Karpas-422 (cell line): ENCODE measurements around the gene MRPL51. TPM values are rescaled to one million over a fixed set of nuclear protein-coding genes. Genes with fewer than 3 reads are reported as not detected.

Experiments used
- DNase-seq: peaks from one replicate; pipeline ENCODE4 v3.0.0-alpha.2; 2015
- H2AFZ ChIP-seq: fragments of 200-600 bp; sonication (generic); 2 replicates; pipeline ENCODE4 v1.6.1; 2014; ENCODE audit warnings: antibody characterized with exemption, low read length, mixed read lengths
- H3K27ac ChIP-seq: fragments of 200-600 bp; sonication (generic); 2 replicates; pipeline ENCODE4 v1.5.1; 2014; ENCODE audit warnings: mild to moderate bottlenecking, low read length, moderate library complexity
- H3K27me3 ChIP-seq: fragments of 200-600 bp; sonication (generic); 2 replicates; pipeline ENCODE4 v1.6.1; 2014; ENCODE audit warnings: low read length, mixed read lengths
- H3K36me3 ChIP-seq: fragments of 200-600 bp; sonication (generic); 2 replicates; pipeline ENCODE4 v1.6.1; 2014; ENCODE audit warnings: low read length, mixed read lengths; ENCODE audit not compliant: insufficient read depth
- H3K4me1 ChIP-seq: fragments of 200-600 bp; sonication (generic); 2 replicates; pipeline ENCODE4 v1.6.1; 2014; ENCODE audit warnings: mild to moderate bottlenecking, low read length, mixed read lengths
- H3K4me2 ChIP-seq: fragments of 200-600 bp; sonication (generic); 2 replicates; pipeline ENCODE4 v1.6.1; 2014; ENCODE audit warnings: low read length, low read depth, mild to moderate bottlenecking; ENCODE audit not compliant: poor library complexity, severe bottlenecking
- H3K4me3 ChIP-seq: fragments of 200-600 bp; sonication (generic); 2 replicates; pipeline ENCODE4 v1.5.1; 2014; ENCODE audit warnings: mild to moderate bottlenecking, antibody characterized with exemption, low read length, mixed read lengths
- H3K79me2 ChIP-seq: fragments of 200-600 bp; sonication (generic); 2 replicates; pipeline ENCODE4 v1.6.1; 2014; ENCODE audit warnings: mild to moderate bottlenecking, low read length, mixed read lengths
- H3K9ac ChIP-seq: fragments of 200-600 bp; sonication (generic); 2 replicates; pipeline ENCODE4 v1.6.0; 2014; ENCODE audit warnings: low read length
- H3K9me2 ChIP-seq: fragments of 200-600 bp; sonication (generic), shearing (Covaris generic); replicated peaks from 2 replicates; pipeline ENCODE4 v1.6.0; 2014; ENCODE audit warnings: mild to moderate bottlenecking, low read length, moderate library complexity; ENCODE audit not compliant: insufficient read depth
- H3K9me3 ChIP-seq: fragments of 300-700, 200-600 bp; sonication (generic); 2 replicates; pipeline ENCODE4 v1.6.1; 2014; ENCODE audit warnings: low read length, mixed read lengths
- H4K20me1 ChIP-seq: fragments of 200-600 bp; sonication (generic); 2 replicates; pipeline ENCODE4 v1.6.1; 2014; ENCODE audit warnings: mild to moderate bottlenecking, antibody characterized with exemption, low read length, low read depth; ENCODE audit not compliant: insufficient read depth
- total RNA-seq: library from RNA; depleted of rRNA; stranded (reverse); fragments of >200 nt; shearing (Covaris generic); gene quantifications from 2 replicates; pipeline ENCODE4 v1.2.3, GENCODE V29; 2014; ENCODE audit warnings: low replicate concordance

MRPL51 gene
- total RNA-seq, 1 experiment from 2014 or later: 171 TPM

DNA sequence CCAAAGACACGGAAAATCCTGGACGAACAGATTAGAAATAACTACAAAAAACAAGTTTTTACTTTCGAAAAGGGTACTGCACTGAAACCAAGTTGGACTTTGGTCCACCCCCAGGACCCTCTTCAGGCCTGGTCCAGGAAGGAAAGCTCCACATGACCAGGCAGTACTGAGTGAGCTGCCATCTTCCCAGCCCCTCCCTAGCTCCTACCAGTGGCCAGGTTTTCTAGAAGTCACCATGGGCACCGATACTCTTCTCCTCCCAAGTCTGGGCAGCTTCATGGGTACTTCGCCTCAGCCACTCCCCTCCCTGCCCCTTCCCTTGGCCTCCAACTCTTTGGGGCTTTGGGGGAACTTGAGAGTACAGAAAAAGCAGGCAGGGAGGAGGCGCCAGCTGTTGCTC lies 29.2 kb downstream of the MRPL51 start:
- Histone ChIP-seq H3K27me3 (no peaks in the 10 kb centered on the region), H3K4me3 (no peak overlapping the region), H3K79me2 (peaks cover 33% of the 10 kb centered on the region), H3K27ac (peak overlapping the region; percentile 95), H2AFZ (no peak overlapping the region), H3K4me1 (peaks cover 95% of the 10 kb centered on the region), H3K4me2 (peak overlapping the region; percentile 37), H3K9me3 (no peaks in the 10 kb centered on the region), H3K9me2 (no peaks in the 10 kb centered on the region), H3K36me3 (peaks cover 80% of the 10 kb centered on the region), H4K20me1 (peaks cover 17% of the 10 kb centered on the region), H3K9ac (peak overlapping the region; percentile 63)
- DNase-seq: peak; percentile 45

DNA sequence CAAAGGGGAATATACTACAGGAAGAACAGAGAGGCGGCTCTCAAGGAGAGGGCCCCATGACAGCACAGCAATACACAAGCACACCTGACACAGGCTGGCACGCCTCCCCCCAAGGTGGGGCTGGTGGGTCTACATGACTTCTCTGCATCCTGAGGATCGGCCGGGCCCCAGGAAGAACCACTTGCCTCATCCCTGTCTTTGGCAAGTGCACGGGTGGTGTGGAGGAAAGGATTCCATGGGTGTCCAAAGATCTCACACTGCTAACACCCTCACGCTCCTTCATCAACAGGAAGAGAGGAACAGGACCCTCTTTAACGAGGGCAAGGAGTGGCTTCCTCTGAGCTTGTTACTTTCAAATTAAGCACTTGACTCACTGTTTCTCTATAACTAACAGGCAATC lies 29.8 kb downstream of the MRPL51 start:
- Histone ChIP-seq H2AFZ (no peak overlapping the region), H3K9ac (peak overlapping the region; percentile 63), H3K9me2 (no peaks in the 10 kb centered on the region), H3K4me2 (peak overlapping the region; percentile 37), H3K27ac (peak overlapping the region; percentile 95), H3K27me3 (no peaks in the 10 kb centered on the region), H3K9me3 (no peaks in the 10 kb centered on the region), H3K79me2 (peaks cover 27% of the 10 kb centered on the region), H3K4me1 (peaks cover 89% of the 10 kb centered on the region), H3K4me3 (no peak overlapping the region), H3K36me3 (peaks cover 75% of the 10 kb centered on the region), H4K20me1 (peaks cover 10% of the 10 kb centered on the region; the same call in 1 of the 2 replicates)
- DNase-seq: peak; percentile 53

DNA sequence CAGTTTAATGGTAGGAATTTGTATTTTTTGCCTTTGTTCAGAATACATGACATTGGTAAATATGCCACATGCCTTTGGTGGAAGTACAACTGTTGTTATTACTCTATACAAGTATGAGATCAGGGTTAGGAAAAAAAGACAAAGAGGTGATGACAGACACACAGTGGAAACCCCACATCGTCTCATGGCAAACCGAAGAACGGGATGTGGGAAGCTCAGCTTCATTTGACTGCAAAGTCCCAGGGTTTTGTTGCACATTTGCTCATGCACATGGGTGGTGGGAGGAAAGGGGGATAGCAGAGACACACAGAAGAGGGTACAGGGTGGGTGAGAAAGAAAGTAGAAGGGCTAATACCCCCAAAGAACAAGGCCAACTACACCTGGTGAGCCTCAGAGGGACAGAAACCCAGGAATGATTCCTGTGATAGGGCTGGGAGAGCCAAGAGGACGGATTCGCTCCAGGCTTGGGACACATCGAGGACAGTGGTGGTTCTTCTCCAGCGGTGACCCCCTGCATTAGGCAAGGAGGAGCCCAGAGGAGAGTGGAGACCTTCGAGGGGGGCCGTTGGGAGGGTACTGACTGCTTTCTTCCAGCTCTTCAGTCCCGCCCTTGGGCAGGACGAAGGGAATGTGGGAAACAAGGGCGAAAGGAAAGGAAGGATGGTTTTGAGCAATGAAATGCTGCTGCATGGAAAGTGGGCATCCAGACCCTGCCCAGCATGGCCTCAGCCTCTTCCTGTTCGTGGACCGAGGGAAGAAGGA lies 30.6 kb downstream of the MRPL51 start:
- Histone ChIP-seq H3K36me3 (peaks cover 70% of the 10 kb centered on the region), H3K4me1 (peaks cover 81% of the 10 kb centered on the region), H2AFZ (no peak overlapping the region), H3K9ac (peak overlapping the region; percentile 63), H3K79me2 (peaks cover 19% of the 10 kb centered on the region), H3K4me2 (peak overlapping the region; percentile 37), H3K9me3 (no peaks in the 10 kb centered on the region), H3K9me2 (no peaks in the 10 kb centered on the region), H3K4me3 (peak overlapping the region; percentile 16; the same call in 1 of the 2 replicates), H4K20me1 (0 out of 2 replicates have a peak, but pooled peaks cover 3% of the 10 kb centered on the region), H3K27ac (peak overlapping the region; percentile 95), H3K27me3 (no peaks in the 10 kb centered on the region)
- DNase-seq: no peak

DNA sequence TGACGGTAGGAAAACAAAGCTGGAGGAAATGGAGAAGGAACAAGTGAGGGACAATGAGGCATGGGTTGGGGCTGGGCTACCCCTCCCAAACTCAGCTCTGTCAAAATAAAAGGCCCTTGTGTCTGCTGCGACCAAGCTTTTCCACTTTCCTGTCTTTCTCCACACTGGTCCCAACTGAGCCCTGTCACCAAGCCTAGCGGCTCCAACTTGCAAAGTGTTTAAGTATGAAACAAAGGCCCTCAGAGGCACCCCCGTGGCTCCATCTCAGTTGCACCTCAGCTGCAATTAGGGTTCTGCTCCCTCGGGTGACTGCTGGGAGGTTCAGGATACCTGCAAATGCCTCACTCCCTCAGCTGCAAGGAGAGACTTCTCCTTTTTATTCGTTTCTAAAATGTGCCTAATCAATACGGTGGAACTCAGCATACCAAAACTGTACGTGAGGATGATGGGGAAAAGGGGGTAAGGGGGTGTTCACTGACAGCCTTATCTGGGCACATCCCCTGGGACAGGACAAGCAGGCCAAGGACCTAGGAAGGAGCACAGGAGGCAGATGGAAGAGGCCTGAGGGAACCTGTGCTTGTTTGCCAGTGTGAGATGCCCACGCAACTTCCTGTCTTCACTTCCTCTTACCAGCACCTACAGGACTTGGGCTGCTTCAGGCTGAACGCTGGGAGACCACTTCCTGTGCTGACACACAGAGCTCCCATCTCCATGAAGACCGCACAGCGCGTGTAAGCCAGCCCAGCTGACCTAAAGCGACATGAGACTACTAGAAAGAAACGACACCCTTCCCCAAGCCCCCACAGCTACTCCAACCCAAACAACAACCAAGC lies 31.4 kb downstream of the MRPL51 start:
- H3K36me3 ChIP-seq: peaks cover 66% of the 10 kb centered on the region
- no peaks in the 10 kb centered on the region for H3K9me2 ChIP-seq
- H3K27me3 ChIP-seq: no peaks in the 10 kb centered on the region
- 0 out of 2 replicates have a peak, but pooled peaks cover 3% of the 10 kb centered on the region for H4K20me1 ChIP-seq
- H3K4me3 ChIP-seq: peak overlapping the region; percentile 16; the same call in 1 of the 2 replicates
- H3K27ac ChIP-seq: peak overlapping the region; percentile 95
- H2AFZ ChIP-seq: no peak overlapping the region
- peaks cover 15% of the 10 kb centered on the region for H3K79me2 ChIP-seq
- peaks cover 73% of the 10 kb centered on the region for H3K4me1 ChIP-seq
- H3K9ac ChIP-seq: peak overlapping the region; percentile 63
- H3K9me3 ChIP-seq: no peaks in the 10 kb centered on the region
- peak; percentile 93 for DNase-seq
- peak overlapping the region; percentile 37 for H3K4me2 ChIP-seq

DNA sequence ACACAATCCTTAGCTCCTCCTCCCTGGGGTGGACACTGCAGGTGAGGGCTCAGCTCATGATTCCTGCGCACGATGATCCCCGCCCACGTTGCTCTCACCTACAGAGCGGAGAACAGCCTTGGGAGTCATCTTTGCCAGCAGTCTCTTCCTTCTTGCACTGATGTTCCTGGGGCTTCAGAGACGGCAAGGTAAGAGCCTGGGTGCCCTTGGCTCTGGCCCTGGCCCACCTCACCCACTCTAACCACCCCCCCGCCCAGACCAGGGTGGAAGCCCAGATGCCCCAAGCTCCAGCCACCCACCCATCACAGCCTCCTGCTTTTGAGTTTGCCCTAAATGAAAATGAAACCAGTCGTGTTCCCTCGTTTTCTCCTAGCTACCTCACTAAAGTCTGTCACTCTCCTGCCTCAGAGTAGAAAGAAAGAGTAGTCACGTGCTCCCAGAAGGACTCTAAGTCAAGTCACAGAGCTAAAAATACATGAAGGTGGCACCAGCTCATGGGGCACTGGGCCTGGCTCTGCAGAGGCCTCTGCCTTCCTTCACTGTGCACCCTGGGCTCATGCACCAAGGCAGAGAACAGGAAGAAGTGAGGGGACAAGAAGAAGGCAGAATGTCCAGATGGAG lies 32.2 kb downstream of the MRPL51 start:
- H4K20me1 ChIP-seq: no peaks in the 10 kb centered on the region
- peaks cover 59% of the 10 kb centered on the region for H3K36me3 ChIP-seq
- peaks cover 8% of the 10 kb centered on the region; the same call in 1 of the 2 replicates for H3K79me2 ChIP-seq
- peak; percentile 48 for DNase-seq
- H3K4me3 ChIP-seq: peak overlapping the region; percentile 2; the same call in 1 of the 2 replicates
- peak overlapping the region; percentile 37 for H3K4me2 ChIP-seq
- no peaks in the 10 kb centered on the region for H3K9me2 ChIP-seq
- H3K27me3 ChIP-seq: no peaks in the 10 kb centered on the region
- H3K9me3 ChIP-seq: no peaks in the 10 kb centered on the region
- H2AFZ ChIP-seq: no peak overlapping the region
- H3K4me1 ChIP-seq: peaks cover 66% of the 10 kb centered on the region
- H3K27ac ChIP-seq: peak overlapping the region; percentile 95
- H3K9ac ChIP-seq: peak overlapping the region; percentile 63

DNA sequence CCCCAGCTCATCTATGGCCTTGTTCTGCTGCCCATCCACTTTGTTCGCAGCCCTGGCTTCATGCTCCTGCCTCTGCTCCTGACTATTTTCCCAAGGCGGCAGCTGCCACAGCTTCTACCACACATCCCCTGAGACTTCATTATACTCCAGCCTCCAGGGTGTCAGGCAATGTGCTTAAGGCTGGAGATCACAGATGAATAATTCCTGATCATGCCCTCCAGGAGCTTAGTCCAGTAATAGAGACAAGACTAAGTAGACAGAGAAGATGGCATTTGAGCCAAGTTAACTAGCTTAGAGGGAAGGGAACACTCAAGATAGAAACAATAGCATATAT lies 34.1 kb downstream of the MRPL51 start:
- no peak overlapping the region for H3K4me3 ChIP-seq
- no peaks in the 10 kb centered on the region for H4K20me1 ChIP-seq
- no peaks in the 10 kb centered on the region for H3K27me3 ChIP-seq
- peak overlapping the region; percentile 70 for H3K27ac ChIP-seq
- no peaks in the 10 kb centered on the region for H3K9me3 ChIP-seq
- H3K79me2 ChIP-seq: no peaks in the 10 kb centered on the region
- H3K36me3 ChIP-seq: peaks cover 45% of the 10 kb centered on the region
- DNase-seq: no peak
- H3K9ac ChIP-seq: no peak overlapping the region
- no peaks in the 10 kb centered on the region for H3K9me2 ChIP-seq
- H2AFZ ChIP-seq: no peak overlapping the region
- no peak overlapping the region for H3K4me2 ChIP-seq
- peaks cover 48% of the 10 kb centered on the region for H3K4me1 ChIP-seq

DNA sequence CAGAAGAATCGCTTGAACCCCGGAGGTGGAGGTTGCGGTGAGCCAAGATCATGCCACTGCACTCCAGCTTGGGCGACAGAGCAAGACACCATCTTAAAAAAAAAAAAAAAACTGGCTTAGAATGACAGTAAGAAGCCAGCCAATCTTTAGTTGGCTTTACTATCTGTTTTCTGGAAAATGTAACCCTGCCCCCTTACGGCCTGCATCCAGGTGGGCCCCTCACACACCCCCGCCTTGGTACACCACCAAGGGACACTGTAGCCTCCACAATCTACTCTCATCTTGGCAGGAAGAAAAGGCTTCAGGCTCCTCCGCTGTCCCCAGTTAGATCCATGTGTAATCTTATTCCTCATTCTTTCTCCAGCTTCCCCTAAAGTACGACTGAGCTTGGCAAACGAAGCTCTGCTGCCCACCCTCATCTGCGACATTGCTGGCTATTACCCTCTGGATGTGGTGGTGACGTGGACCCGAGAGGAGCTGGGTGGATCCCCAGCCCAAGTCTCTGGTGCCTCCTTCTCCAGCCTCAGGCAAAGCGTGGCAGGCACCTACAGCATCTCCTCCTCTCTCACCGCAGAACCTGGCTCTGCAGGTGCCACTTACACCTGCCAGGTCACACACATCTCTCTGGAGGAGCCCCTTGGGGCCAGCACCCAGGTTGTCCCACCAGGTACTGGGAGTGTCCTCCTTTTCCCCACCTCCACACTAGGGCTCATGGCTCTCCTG lies 34.6 kb downstream of the MRPL51 start:
- peaks cover 39% of the 10 kb centered on the region for H3K36me3 ChIP-seq
- no peaks in the 10 kb centered on the region for H3K79me2 ChIP-seq
- no peaks in the 10 kb centered on the region for H4K20me1 ChIP-seq
- no peak overlapping the region for H3K4me2 ChIP-seq
- H3K27me3 ChIP-seq: no peaks in the 10 kb centered on the region
- no peak overlapping the region for H3K9ac ChIP-seq
- H3K4me3 ChIP-seq: no peak overlapping the region
- H3K27ac ChIP-seq: peak overlapping the region; percentile 70
- no peak overlapping the region for H2AFZ ChIP-seq
- peak; percentile 72 for DNase-seq
- no peaks in the 10 kb centered on the region for H3K9me3 ChIP-seq
- no peaks in the 10 kb centered on the region for H3K9me2 ChIP-seq
- peaks cover 43% of the 10 kb centered on the region for H3K4me1 ChIP-seq
